NCI-H748 (cell line): ENCODE measurements around the gene DUSP2.

Experiments
- DNase-seq: peaks from one replicate; lab custom pipeline; 2025; ENCODE audit not compliant: unreplicated experiment; lab: John Stamatoyannopoulos, UW

DUSP2 gene

GRCh38 chr2:96135171-96135570 lies 10.1 kb downstream of the DUSP2 start:
- no peak for DNase-seq

- no peak for DNase-seq
Observed at GRCh38 chr2:96134421-96134820, 10.8 kb downstream of the DUSP2 start.

- no peak for DNase-seq
Observed at GRCh38 chr2:96131813-96132745, 13.2 kb downstream of the DUSP2 start.

GRCh38 chr2:96131152-96131812 lies 14.0 kb downstream of the DUSP2 start:
- DNase-seq = no peak

- no peak for DNase-seq
Observed at GRCh38 chr2:96130483-96130882, 14.8 kb downstream of the DUSP2 start.

GRCh38 chr2:96129528-96130120 lies 15.6 kb downstream of the DUSP2 start:
- DNase-seq = no peak

- no peak for DNase-seq
Observed at GRCh38 chr2:96128456-96128855, 16.8 kb downstream of the DUSP2 start.

- DNase-seq = no peak
Observed at GRCh38 chr2:96124406-96125265, 20.6 kb downstream of the DUSP2 start.

- DNase-seq = no peak
Observed at GRCh38 chr2:96123936-96124335, 21.3 kb downstream of the DUSP2 start.

GRCh38 chr2:96123290-96123689 lies 21.9 kb downstream of the DUSP2 start:
- DNase-seq = no peak

- no peak for DNase-seq
Observed at GRCh38 chr2:96122391-96122790, 22.8 kb downstream of the DUSP2 start.

- no peak for DNase-seq
Observed at GRCh38 chr2:96121414-96121813, 23.8 kb downstream of the DUSP2 start.

- no peak for DNase-seq
Observed at GRCh38 chr2:96120991-96121390, 24.2 kb downstream of the DUSP2 start.

GRCh38 chr2:96120091-96120720 lies 25.0 kb downstream of the DUSP2 start:
- no peak for DNase-seq

GRCh38 chr2:96119389-96119751 lies 25.9 kb downstream of the DUSP2 start:
- no peak for DNase-seq

- DNase-seq = no peak
Observed at GRCh38 chr2:96118698-96119388, 26.4 kb downstream of the DUSP2 start.

GRCh38 chr2:96117701-96118588 lies 27.3 kb downstream of the DUSP2 start:
- no peak for DNase-seq

- DNase-seq = peak; percentile 62
Observed at GRCh38 chr2:96116879-96117533, 28.2 kb downstream of the DUSP2 start.
